IMR-90 (cell line): ENCODE data around the gene CYP24A1. TPM values are rescaled to one million over a fixed set of nuclear protein-coding genes. Genes with fewer than 3 reads are reported as not detected.

ENCODE experiments used
- ATAC-seq: fragments of 200-7000 bp; cut with Tn5 transposase; 2 replicates; pipeline ENCODE4 v1.9.1; 2020; ENCODE audit warnings: low read depth, mild to moderate bottlenecking, moderate library complexity
- BruUV-seq: library from RNA; stranded (reverse); fragments of 400-500 nt; replicated peaks from 2 replicates; lab custom pipeline; 2021; lab: Mats Ljungman, UMichigan
- CTCF ChIA-PET: fragments of 300-600 bp; formaldehyde crosslinking; extraction: SDS; loops from one replicate; lab custom pipeline; 2021; ENCODE audit warnings: antibody characterized with exemption; lab: Yijun Ruan, JAX
- POLR2A ChIA-PET: fragments of 300-600 bp; sonication (Branson Sonifier 250); formaldehyde crosslinking; loops from one replicate; lab custom pipeline; 2022; ENCODE audit warnings: antibody characterized with exemption; ENCODE audit not compliant: unreplicated experiment; lab: Charles Lee
- DNase-seq: peaks from one replicate; pipeline ENCODE4 v3.0.0; 2013
- H2AFZ ChIP-seq: replicated peaks from 2 replicates; pipeline ENCODE3; 2013; ENCODE audit warnings: low read length, mild to moderate bottlenecking; ENCODE audit not compliant: poor library complexity
- H2AK5ac ChIP-seq: 2 replicates; pipeline ENCODE4 v1.6.1; 2013; ENCODE audit warnings: low read depth, low read length, inconsistent platforms
- H2AK9ac ChIP-seq: replicated peaks from 2 replicates; pipeline ENCODE3; 2013; ENCODE audit warnings: mild to moderate bottlenecking, low read depth, low read length, moderate library complexity; ENCODE audit not compliant: poor library complexity
- H2BK120ac ChIP-seq: 2 replicates; pipeline ENCODE4 v1.6.1; 2013; ENCODE audit warnings: low read depth, low read length, inconsistent platforms
- H2BK15ac ChIP-seq: 3 replicates; pipeline ENCODE4 v1.6.1; 2013; ENCODE audit warnings: low read depth, low read length, inconsistent platforms
- H2BK20ac ChIP-seq: 2 replicates; pipeline ENCODE4 v1.6.1; 2013; ENCODE audit warnings: low read depth, mild to moderate bottlenecking, inconsistent platforms, low read length, moderate library complexity
- H2BK5ac ChIP-seq: 2 replicates; pipeline ENCODE4 v1.6.1; 2013; ENCODE audit warnings: mild to moderate bottlenecking, low read depth, low read length, inconsistent platforms; ENCODE audit not compliant: poor library complexity, severe bottlenecking
- H3K14ac ChIP-seq: replicated peaks from 2 replicates; pipeline ENCODE4 v1.6.1; 2013; ENCODE audit warnings: low read depth, low read length, inconsistent platforms
- H3K18ac ChIP-seq: 2 replicates; pipeline ENCODE4 v1.6.1; 2013; ENCODE audit warnings: low read depth, low read length, control low read depth
- H3K23ac ChIP-seq: 2 replicates; pipeline ENCODE4 v1.6.1; 2013; ENCODE audit warnings: low read depth, low read length, inconsistent platforms
- H3K27ac ChIP-seq: 2 replicates; pipeline ENCODE4 v1.5.1; 2013; ENCODE audit warnings: mild to moderate bottlenecking, control low read depth, low read length; ENCODE audit not compliant: insufficient read depth
- H3K27me3 ChIP-seq: 2 replicates; pipeline ENCODE4 v1.6.1; 2013; ENCODE audit warnings: low read length; ENCODE audit not compliant: control insufficient read depth, insufficient read depth
- H3K36me3 ChIP-seq: 2 replicates; pipeline ENCODE4 v1.6.1; 2013; ENCODE audit warnings: low read length, mixed read lengths; ENCODE audit not compliant: control insufficient read depth, insufficient read depth
- H3K4ac ChIP-seq: 2 replicates; pipeline ENCODE4 v1.6.1; 2013; ENCODE audit warnings: low read depth, low read length, inconsistent platforms
- H3K4me1 ChIP-seq: 2 replicates; pipeline ENCODE4 v1.6.1; 2013; ENCODE audit warnings: low read length, mixed read lengths; ENCODE audit not compliant: control insufficient read depth, insufficient read depth
- H3K4me2 ChIP-seq: 2 replicates; pipeline ENCODE4 v1.6.1; 2013; ENCODE audit warnings: low read depth, mild to moderate bottlenecking, control low read depth, low read length, moderate library complexity
- H3K4me3 ChIP-seq: 2 replicates; pipeline ENCODE4 v1.5.1; 2013; ENCODE audit warnings: low read depth, mild to moderate bottlenecking, control low read depth, low read length, moderate library complexity; ENCODE audit not compliant: insufficient read depth
- H3K56ac ChIP-seq: 2 replicates; pipeline ENCODE4 v1.6.1; 2013; ENCODE audit warnings: low read length, inconsistent platforms; ENCODE audit not compliant: insufficient read depth; ENCODE audit errors: extremely low read depth
- H3K79me1 ChIP-seq, 2 experiments: 2 replicates each; pipeline ENCODE4 v1.6.1; 2013; ENCODE audit warnings: low read length in 2 of 2, inconsistent platforms in 1 of 2, low read depth in 1 of 2
- H3K9ac ChIP-seq: 2 replicates; pipeline ENCODE4 v1.6.1; 2013; ENCODE audit warnings: low read depth, low read length, control low read depth
- H3K9me1 ChIP-seq: 2 replicates; pipeline ENCODE4 v1.6.1; 2013; ENCODE audit warnings: low read length, inconsistent platforms; ENCODE audit not compliant: insufficient read depth
- H3K9me3 ChIP-seq: 2 replicates; pipeline ENCODE4 v1.6.1; 2013; ENCODE audit warnings: low read length; ENCODE audit not compliant: control insufficient read depth, insufficient read depth
- H4K20me1 ChIP-seq: 2 replicates; pipeline ENCODE4 v1.6.1; 2013; ENCODE audit warnings: low read length, inconsistent platforms; ENCODE audit not compliant: insufficient read depth
- H4K5ac ChIP-seq: 2 replicates; pipeline ENCODE4 v1.6.1; 2013; ENCODE audit warnings: mild to moderate bottlenecking, low read depth, low read length, control low read depth
- H4K8ac ChIP-seq, 2 experiments: 2 replicates each; pipeline ENCODE4 v1.6.1; 2013; ENCODE audit warnings: low read depth in 2 of 2, low read length in 2 of 2, control low read depth in 1 of 2, inconsistent platforms in 1 of 2
- H4K91ac ChIP-seq: 2 replicates; pipeline ENCODE4 v1.6.1; 2013; ENCODE audit warnings: low read depth, low read length, inconsistent platforms; ENCODE audit not compliant: insufficient read depth
- BHLHE40 ChIP-seq: fragments of 150-350 bp; IDR thresholded peaks from 2 replicates; pipeline ENCODE4 v1.6.1; 2016; ENCODE audit warnings: mild to moderate bottlenecking, low read depth, low read length
- CEBPB ChIP-seq: IDR thresholded peaks from 2 replicates; pipeline ENCODE4 v1.6.1; 2012; ENCODE audit warnings: low read depth, low read length, improper control_type of control experiment
- CTCF ChIP-seq: conservative IDR thresholded peaks from 2 replicates; pipeline ENCODE4 v1.5.1; 2012; ENCODE audit warnings: mild to moderate bottlenecking, low read depth, low read length, improper control_type of control experiment
- ELK1 ChIP-seq: fragments of 150-350 bp; IDR thresholded peaks from 2 replicates; pipeline ENCODE4 v1.6.1; 2016; ENCODE audit warnings: low read depth, mild to moderate bottlenecking, low read length, moderate library complexity, borderline replicate concordance
- FOS ChIP-seq: fragments of 150-350 bp; IDR thresholded peaks from 2 replicates; pipeline ENCODE4 v1.6.1; 2016; ENCODE audit warnings: low read depth, low read length
- MAFK ChIP-seq: IDR thresholded peaks from 2 replicates; pipeline ENCODE4 v1.6.1; 2012; ENCODE audit warnings: low read depth, low read length, improper control_type of control experiment
- MAZ ChIP-seq: IDR thresholded peaks from 2 replicates; pipeline ENCODE4 v1.6.1; 2012; ENCODE audit warnings: low read depth, mild to moderate bottlenecking, low read length, improper control_type of control experiment, moderate library complexity, borderline replicate concordance
- MXI1 ChIP-seq: IDR thresholded peaks from 2 replicates; pipeline ENCODE4 v1.6.1; 2012; ENCODE audit warnings: low read depth, mild to moderate bottlenecking, low read length, moderate library complexity, borderline replicate concordance
- NFE2L2 ChIP-seq: fragments of 150-350 bp; IDR thresholded peaks from 2 replicates; pipeline ENCODE4 v1.6.1; 2016; ENCODE audit warnings: low read depth, mild to moderate bottlenecking, low read length
- POLR2A ChIP-seq: IDR thresholded peaks from 2 replicates; pipeline ENCODE4 v1.6.1; 2012; ENCODE audit warnings: mild to moderate bottlenecking, low read depth, low read length
- RAD21 ChIP-seq: IDR thresholded peaks from 2 replicates; pipeline ENCODE4 v1.6.1; 2012; ENCODE audit warnings: low read length, improper control_type of control experiment
- RCOR1 ChIP-seq: IDR thresholded peaks from 2 replicates; pipeline ENCODE4 v1.6.1; 2012; ENCODE audit warnings: mild to moderate bottlenecking, low read length, improper control_type of control experiment; ENCODE audit not compliant: insufficient replicate concordance
- RFX5 ChIP-seq: IDR thresholded peaks from 2 replicates; pipeline ENCODE4 v1.8.0; 2012; ENCODE audit warnings: low read depth, mild to moderate bottlenecking, low read length, moderate library complexity
- SMC3 ChIP-seq: fragments of 150-350 bp; IDR thresholded peaks from 2 replicates; pipeline ENCODE4 v1.6.1; 2016; ENCODE audit warnings: low read depth, mild to moderate bottlenecking, antibody characterized with exemption, low read length, moderate library complexity
- USF2 ChIP-seq: fragments of 150-350 bp; IDR thresholded peaks from 2 replicates; pipeline ENCODE4 v1.6.1; 2017; ENCODE audit warnings: mild to moderate bottlenecking, antibody characterized with exemption, low read length, low read depth
- WGBS, 2 experiments: methylation state at CpG; one replicate each; pipeline versions ENCODE4 v1.1.5 to v1.1.7; 2013; ENCODE audit warnings: missing lambda C conversion rate in 2 of 2; ENCODE audit not compliant: insufficient read length in 1 of 2; ENCODE audit errors: extremely low coverage in 2 of 2; 5-methylcytosine and 5-hydroxymethylcytosine counted together
- dilution Hi-C: fragments of 300-500 bp; cut with HindIII; formaldehyde crosslinking; loops from one replicate; pipeline ENCODE4 v1.14.3; 2018; ENCODE audit warnings: low sequenced_read_pairs; ENCODE audit not compliant: unreplicated experiment
- in situ Hi-C: fragments of 300-500 bp; cut with MboI; formaldehyde crosslinking; loops from 3 replicates; pipeline ENCODE4 v1.14.3; 2019; ENCODE audit warnings: low sequenced_read_pairs, inconsistent platforms, mixed read lengths
- intact Hi-C: fragments of 100-400 bp; cut with micrococcal nuclease; formaldehyde crosslinking; loops from 2 replicates; pipeline ENCODE4 v1.10.0; 2022
- polyA plus RNA-seq, 3 experiments: library from polyadenylated mRNA; depleted of rRNA; stranded (reverse); fragments of >200 nt; gene quantifications; 2 replicates each; pipeline ENCODE4 v1.2.3, GENCODE V29; 2012; ENCODE audit warnings: low replicate concordance in 1 of 3
- total RNA-seq: library from RNA; depleted of rRNA; stranded (reverse); fragments of >200 nt; gene quantifications from 2 replicates; pipeline ENCODE4 v1.2.3, GENCODE V29; 2012

Gene CYP24A1
- total and polyA plus RNA-seq, 2 of the 4 experiments (the other 2 are of a cell fraction) = not detected

GRCh38 chr20:54174457-54175175 lies 830 bp upstream of the CYP24A1 start:
- DNase-seq (no peak), ATAC-seq (no peak)
- Histone ChIP-seq H3K14ac (no peak overlapping the region), H3K9ac (no peak overlapping the region), H3K27me3 (peaks cover 57% of the 10 kb centered on the region), H3K4ac (no peak overlapping the region), H3K36me3 (no peaks in the 10 kb centered on the region), H4K8ac (no peak overlapping the region), H2BK15ac (no peak overlapping the region), H2BK120ac (no peak overlapping the region), H3K9me1 (no peaks in the 10 kb centered on the region), H3K27ac (no peak overlapping the region), H3K56ac (no peak overlapping the region), H2AK5ac (no peak overlapping the region), H2BK20ac (no peak overlapping the region), H3K4me3 (no peak overlapping the region), H2AFZ (no peak overlapping the region), H4K20me1 (no peaks in the 10 kb centered on the region; the same call in 1 of the 2 replicates), H3K4me1 (no peaks in the 10 kb centered on the region; the same call in 1 of the 2 replicates), H2AK9ac (no peak overlapping the region), H3K4me2 (no peak overlapping the region), H2BK5ac (no peak overlapping the region), H4K5ac (no peak overlapping the region), H3K23ac (no peak overlapping the region), H4K91ac (no peak overlapping the region), H3K9me3 (no peaks in the 10 kb centered on the region), H3K18ac (no peak overlapping the region), H3K79me1 (no peaks in the 10 kb centered on the region)
- dilution Hi-C loops = loop anchor here (25.0 kb wide), 1 partner anchor 87 kb away; no protein-coding TSS in a partner anchor
- ChIA-PET POLR2A (no interaction called here), CTCF (interaction anchor here (1.1 kb wide), 1 partner anchor 71 kb away, joined by 4 read pairs; no protein-coding TSS in a partner anchor)
- WGBS, 2 experiments = 20% methylated on average over 3 of the region's 18 CpGs; no CpG with 5 or more reads in 1 of the 2 experiments
- in situ Hi-C loops = loop anchor here (25.0 kb wide), 1 partner anchor 187 kb away; no protein-coding TSS in a partner anchor
- TF ChIP-seq USF2 (no peak), MXI1 (no peak), RCOR1 (no peak), MAZ (no peak), RAD21 (no peak), NFE2L2 (no peak), CEBPB (no peak), RFX5 (no peak), BHLHE40 (no peak), FOS (no peak), SMC3 (no peak), CTCF (no peak), MAFK (no peak), ELK1 (no peak), POLR2A (no peak)
- no TSS peak for BruUV-seq
- intact Hi-C loops = no loop called here
